Keratinocyte (primary cell): ENCODE data around the gene OCLN. TPM values are rescaled to one million over a fixed set of nuclear protein-coding genes. Genes with fewer than 3 reads are reported as not detected.

Experiments used
- DNase-seq: peaks from one replicate; pipeline ENCODE4 v3.0.0-alpha.2; 2011; ENCODE audit warnings: low read depth, missing footprints, low spot score
- FAIRE-seq: peaks from 2 replicates; lab custom pipeline; 2011; peaks lifted over from hg19 to GRCh38; lab: Jason Lieb, UNC
- H2AFZ ChIP-seq: 2 replicates; pipeline ENCODE4 v1.6.0; 2012; ENCODE audit warnings: low read length, control low read depth, inconsistent platforms; ENCODE audit not compliant: control insufficient read depth
- H3K27ac ChIP-seq: 2 replicates; pipeline ENCODE4 v1.5.1; 2011; ENCODE audit warnings: low read length; ENCODE audit not compliant: control insufficient read depth, insufficient read depth
- H3K27me3 ChIP-seq: 3 replicates; pipeline ENCODE4 v1.6.0; 2011; ENCODE audit warnings: low read length; ENCODE audit not compliant: control insufficient read depth, insufficient read depth; ENCODE audit errors: extremely low read depth
- H3K36me3 ChIP-seq, 2 experiments: 2 replicates in 1 of 2; 3 replicates in 1 of 2; pipeline ENCODE4 v1.5.1; 2011; ENCODE audit warnings: low read length in 2 of 2, mild to moderate bottlenecking in 1 of 2; ENCODE audit not compliant: control insufficient read depth in 2 of 2, insufficient read depth in 2 of 2; ENCODE audit errors: extremely low read depth in 1 of 2
- H3K4me1 ChIP-seq: 3 replicates; pipeline ENCODE4 v1.5.1; 2011; ENCODE audit warnings: low read length; ENCODE audit not compliant: control insufficient read depth, insufficient read depth; ENCODE audit errors: extremely low read depth
- H3K4me2 ChIP-seq: 3 replicates; pipeline ENCODE4 v1.6.0; 2011; ENCODE audit warnings: low read depth, low read length; ENCODE audit not compliant: control insufficient read depth, insufficient read depth; ENCODE audit errors: extremely low read depth
- H3K4me3 ChIP-seq, 3 experiments: fragments of 200-600 bp in 1 of 3; sonication (generic) in 1 of 3; 2 replicates in 2 of 3; 3 replicates in 1 of 3; pipeline ENCODE4 v1.5.1; 2011 to 2016; ENCODE audit warnings: low read length in 3 of 3, mild to moderate bottlenecking in 3 of 3, control low read depth in 2 of 3, inconsistent platforms in 1 of 3, low read depth in 1 of 3, mixed read lengths in 1 of 3, mixed run types in 1 of 3, moderate library complexity in 1 of 3; ENCODE audit not compliant: control insufficient read depth in 2 of 3, insufficient read depth in 2 of 3; ENCODE audit errors: extremely low read depth in 1 of 3
- H3K79me2 ChIP-seq: 2 replicates; pipeline ENCODE4 v1.6.0; 2012; ENCODE audit warnings: low read length; ENCODE audit not compliant: control insufficient read depth, insufficient read depth
- H3K9ac ChIP-seq: 3 replicates; pipeline ENCODE4 v1.6.0; 2011; ENCODE audit warnings: low read length; ENCODE audit not compliant: control insufficient read depth, insufficient read depth; ENCODE audit errors: extremely low read depth
- H3K9me1 ChIP-seq: 3 replicates; pipeline ENCODE4 v1.6.0; 2011; ENCODE audit warnings: low read length; ENCODE audit not compliant: control insufficient read depth, insufficient read depth; ENCODE audit errors: extremely low read depth
- H3K9me3 ChIP-seq: 2 replicates; pipeline ENCODE4 v1.5.1; 2012; ENCODE audit warnings: low read depth, low read length; ENCODE audit not compliant: control insufficient read depth
- H4K20me1 ChIP-seq: 3 replicates; pipeline ENCODE4 v1.6.0; 2011; ENCODE audit warnings: low read length; ENCODE audit not compliant: control insufficient read depth, insufficient read depth; ENCODE audit errors: extremely low read depth
- EZH2 ChIP-seq: IDR thresholded peaks from one replicate; pipeline ENCODE4 v1.6.1; 2012; ENCODE audit warnings: inconsistent platforms, mild to moderate bottlenecking, low read length, moderate library complexity
- dilution Hi-C: fragments of 300-500 bp; cut with MboI; formaldehyde crosslinking; loops from one replicate; pipeline ENCODE4 v1.7.0; 2020; ENCODE audit warnings: low sequenced_read_pairs; ENCODE audit not compliant: extremely low pct_ligation_motif_present
- polyA plus RNA-seq, 5 experiments: library from polyadenylated mRNA; depleted of rRNA in 3 of 5; stranded (reverse) in 3 of 5; stranded (forward) in 1 of 5; unstranded in 1 of 5; fragments of >200 nt; gene quantifications; 1 replicate in 1 of 5; 2 replicates in 3 of 5; 3 replicates in 1 of 5; pipeline versions ENCODE4 v1.2.1 to v1.2.3, GENCODE V29; 2011 to 2012; ENCODE audit warnings: missing spikeins in 2 of 5, low read depth in 1 of 5, low replicate concordance in 1 of 5
- TF ChIP-seq, protein P1 (sequence below), 3 experiments: IDR thresholded peaks in 1 of 3; conservative IDR thresholded peaks in 1 of 3; optimal IDR thresholded peaks in 1 of 3; 2 replicates in 2 of 3; 3 replicates in 1 of 3; pipeline versions ENCODE3 to v1.5.1; 2011; ENCODE audit warnings: low read length in 3 of 3, mild to moderate bottlenecking in 3 of 3, moderate library complexity in 2 of 3, control low read depth in 1 of 3, inconsistent platforms in 1 of 3; ENCODE audit not compliant: insufficient read depth in 2 of 3; ENCODE audit errors: extremely low read depth in 1 of 3

OCLN gene
- polyA plus RNA-seq, 1 donor (not counting 4 experiments of a cell fraction or from before 2014, with no cell fraction given), result 4.6 TPM

GRCh38 chr5:69493396-69494133, 975 bp downstream of the OCLN start:
- Histone ChIP-seq H3K4me1 (peaks cover 5% of the 10 kb centered on the region), H3K9me3 (no peaks in the 10 kb centered on the region), H3K36me3 (no peaks in the 10 kb centered on the region), H4K20me1 (no peaks in the 10 kb centered on the region), H3K27ac (no peak overlapping the region), H3K79me2 (no peaks in the 10 kb centered on the region), H3K9me1 (no peaks in the 10 kb centered on the region), H3K27me3 (peaks cover 20% of the 10 kb centered on the region), H3K4me2 (peak overlapping the region; percentile 95), H3K4me3 (peak overlapping the region; percentile 75 to 81 (median 78)), H3K9ac (peak overlapping the region; percentile 69), H2AFZ (peak overlapping the region; percentile 87)
- dilution Hi-C loops, result no loop called here
- DNase-seq (no peak), FAIRE-seq (no peak)
- no peak for TF ChIP-seq EZH2
- TF ChIP-seq, protein P1, sequence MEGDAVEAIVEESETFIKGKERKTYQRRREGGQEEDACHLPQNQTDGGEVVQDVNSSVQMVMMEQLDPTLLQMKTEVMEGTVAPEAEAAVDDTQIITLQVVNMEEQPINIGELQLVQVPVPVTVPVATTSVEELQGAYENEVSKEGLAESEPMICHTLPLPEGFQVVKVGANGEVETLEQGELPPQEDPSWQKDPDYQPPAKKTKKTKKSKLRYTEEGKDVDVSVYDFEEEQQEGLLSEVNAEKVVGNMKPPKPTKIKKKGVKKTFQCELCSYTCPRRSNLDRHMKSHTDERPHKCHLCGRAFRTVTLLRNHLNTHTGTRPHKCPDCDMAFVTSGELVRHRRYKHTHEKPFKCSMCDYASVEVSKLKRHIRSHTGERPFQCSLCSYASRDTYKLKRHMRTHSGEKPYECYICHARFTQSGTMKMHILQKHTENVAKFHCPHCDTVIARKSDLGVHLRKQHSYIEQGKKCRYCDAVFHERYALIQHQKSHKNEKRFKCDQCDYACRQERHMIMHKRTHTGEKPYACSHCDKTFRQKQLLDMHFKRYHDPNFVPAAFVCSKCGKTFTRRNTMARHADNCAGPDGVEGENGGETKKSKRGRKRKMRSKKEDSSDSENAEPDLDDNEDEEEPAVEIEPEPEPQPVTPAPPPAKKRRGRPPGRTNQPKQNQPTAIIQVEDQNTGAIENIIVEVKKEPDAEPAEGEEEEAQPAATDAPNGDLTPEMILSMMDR (optimal IDR thresholded peaks at IDR 0.05 in 1 of 3, IDR thresholded peaks at IDR 0.05 in 1 of 3, conservative IDR thresholded peaks at IDR 0.05 in 1 of 3; ENCODE audit: extremely low read depth in 1 of 3, insufficient read depth in 2 of 3, low read length in 3 of 3), result no peak

- FAIRE-seq, result no peak
These were observed 1.9 kb downstream of the OCLN start for GRCh38 chr5:69494452-69494851.

More at GRCh38 chr5:69494452-69494851, 1.9 kb downstream of the OCLN start:
- TF ChIP-seq, protein P1 (optimal IDR thresholded peaks at IDR 0.05 in 1 of 3, IDR thresholded peaks at IDR 0.05 in 1 of 3, conservative IDR thresholded peaks at IDR 0.05 in 1 of 3; ENCODE audit: extremely low read depth in 1 of 3, insufficient read depth in 2 of 3, low read length in 3 of 3), result no peak
- TF ChIP-seq EZH2, result no peak
- Histone ChIP-seq H3K4me3 (no peak overlapping the region), H3K4me2 (no peak overlapping the region), H4K20me1 (no peaks in the 10 kb centered on the region), H3K9me1 (no peaks in the 10 kb centered on the region), H2AFZ (no peak overlapping the region), H3K36me3 (no peaks in the 10 kb centered on the region), H3K79me2 (no peaks in the 10 kb centered on the region), H3K27me3 (peaks cover 20% of the 10 kb centered on the region), H3K9ac (no peak overlapping the region), H3K4me1 (peaks cover 5% of the 10 kb centered on the region), H3K27ac (no peak overlapping the region), H3K9me3 (no peaks in the 10 kb centered on the region)
- no peak for DNase-seq
- dilution Hi-C loops, result no loop called here
